SK-N-SH (cell line): ENCODE data around the gene EIF3B. TPM values are rescaled to one million over a fixed set of nuclear protein-coding genes. Genes with fewer than 3 reads are reported as not detected.

Experiments used
- CTCF ChIA-PET: fragments of 300-600, 350-600 bp; formaldehyde crosslinking; extraction: SDS; loops from one replicate; lab custom pipeline; 2021; lab: Yijun Ruan, JAX
- POLR2A ChIA-PET: fragments of 350-600 bp; sonication (Branson Sonifier 250); formaldehyde crosslinking; extraction: SDS; loops from one replicate; lab custom pipeline; 2020; ENCODE audit warnings: antibody characterized with exemption, inconsistent platforms; lab: Yijun Ruan, JAX
- DNase-seq: peaks from one replicate; pipeline ENCODE4 v3.0.0; 2012
- H2AFZ ChIP-seq: fragments of 200-600 bp; sonication (generic); 2 replicates; pipeline ENCODE4 v1.8.1; 2016; ENCODE audit warnings: antibody characterized with exemption, mild to moderate bottlenecking, low read depth
- H3F3A ChIP-seq: fragments of 200-600 bp; sonication (generic); replicated peaks from 2 replicates; pipeline ENCODE3; 2016; ENCODE audit warnings: antibody characterized with exemption, mild to moderate bottlenecking; ENCODE audit not compliant: insufficient read depth
- H3K27ac ChIP-seq, 2 experiments: fragments of 200-500 bp in 1 of 2; fragments of 200-600 bp in 1 of 2; sonication (Bioruptor generic) in 1 of 2; sonication (generic), shearing (Covaris generic) in 1 of 2; 2 replicates each; pipeline versions ENCODE4 v1.5.1 to v1.6.1; 2014 to 2016; ENCODE audit warnings: low read depth in 2 of 2, inconsistent platforms in 1 of 2, low read length in 1 of 2, mild to moderate bottlenecking in 1 of 2, mixed read lengths in 1 of 2
- H3K27me3 ChIP-seq: fragments of 200-600 bp; sonication (generic), shearing (Covaris generic); 2 replicates; pipeline ENCODE4 v1.6.1; 2016; ENCODE audit warnings: mixed run types; ENCODE audit not compliant: insufficient read depth
- H3K36me3 ChIP-seq, 2 experiments: fragments of 200-500 bp in 1 of 2; fragments of 200-600 bp in 1 of 2; sonication (Bioruptor generic) in 1 of 2; sonication (generic) in 1 of 2; replicated peaks in 1 of 2; 2 replicates each; pipeline versions ENCODE3 to v1.5.1; 2014 to 2016; ENCODE audit warnings: low read length in 1 of 2, mild to moderate bottlenecking in 1 of 2; ENCODE audit not compliant: insufficient read depth in 2 of 2, control insufficient read depth in 1 of 2
- H3K4me1 ChIP-seq, 2 experiments: fragments of 200-500 bp in 1 of 2; fragments of 200-600 bp in 1 of 2; sonication (Bioruptor generic) in 1 of 2; sonication (generic), shearing (Covaris generic) in 1 of 2; 2 replicates each; pipeline versions ENCODE4 v1.5.1 to v1.6.1; 2014 to 2016; ENCODE audit warnings: low read depth in 1 of 2, low read length in 1 of 2, mixed run types in 1 of 2; ENCODE audit not compliant: insufficient read depth in 2 of 2, control insufficient read depth in 1 of 2
- H3K4me2 ChIP-seq: fragments of 200-600 bp; sonication (generic), shearing (Covaris generic); 2 replicates; pipeline ENCODE4 v1.6.1; 2017; ENCODE audit warnings: mixed run types
- H3K4me3 ChIP-seq, 2 experiments: fragments of 200-500 bp in 1 of 2; fragments of 200-600 bp in 1 of 2; sonication (Bioruptor generic) in 1 of 2; sonication (generic), shearing (Covaris generic) in 1 of 2; 2 replicates each; pipeline versions ENCODE4 v1.5.1 to v1.8.1; 2014 to 2016; ENCODE audit warnings: low read depth in 2 of 2, inconsistent platforms in 1 of 2, low read length in 1 of 2, mild to moderate bottlenecking in 1 of 2, mixed read lengths in 1 of 2, moderate library complexity in 1 of 2
- H3K79me2 ChIP-seq: fragments of 200-600 bp; sonication (generic); 2 replicates; pipeline ENCODE4 v1.8.1; 2017; ENCODE audit warnings: mild to moderate bottlenecking; ENCODE audit not compliant: insufficient read depth
- H3K9ac ChIP-seq: fragments of 200-600 bp; sonication (generic); 2 replicates; pipeline ENCODE4 v1.6.1; 2017; ENCODE audit warnings: mixed run types
- H3K9me2 ChIP-seq: fragments of 200-600 bp; sonication (generic); 2 replicates; pipeline ENCODE4 v1.6.1; 2017; ENCODE audit warnings: mixed run types
- H3K9me3 ChIP-seq: fragments of 200-600 bp; sonication (generic); 2 replicates; pipeline ENCODE4 v1.6.1; 2017; ENCODE audit warnings: mixed run types, mild to moderate bottlenecking, moderate library complexity
- H4K20me1 ChIP-seq: fragments of 200-600 bp; sonication (generic); 2 replicates; pipeline ENCODE4 v1.6.1; 2017; ENCODE audit warnings: mild to moderate bottlenecking, mixed run types; ENCODE audit not compliant: insufficient read depth
- CHD2 ChIP-seq: fragments of 150-350 bp; IDR thresholded peaks from 2 replicates; pipeline ENCODE4 v1.6.1; 2018; ENCODE audit warnings: low read length; ENCODE audit not compliant: partially characterized antibody
- ELF1 ChIP-seq: IDR thresholded peaks from 2 replicates; pipeline ENCODE4 v1.4.0; 2012
- EZH2phosphoT487 ChIP-seq: fragments of 200-600 bp; sonication (generic); IDR thresholded peaks from 2 replicates; pipeline ENCODE4 v1.6.1; 2017; ENCODE audit warnings: low read depth, mixed run types, mild to moderate bottlenecking, antibody characterized with exemption, moderate library complexity, borderline replicate concordance
- FOXM1 ChIP-seq: IDR thresholded peaks from 2 replicates; pipeline ENCODE4 v1.4.0; 2012; ENCODE audit warnings: low read depth, mild to moderate bottlenecking
- MXI1 ChIP-seq: IDR thresholded peaks from 2 replicates; pipeline ENCODE4 v1.6.1; 2012; ENCODE audit warnings: mild to moderate bottlenecking, low read depth, low read length, improper control_type of control experiment
- NRF1 ChIP-seq: IDR thresholded peaks from 2 replicates; pipeline ENCODE4 v1.6.1; 2012; ENCODE audit warnings: low read depth, mild to moderate bottlenecking, low read length
- POLR2AphosphoS5 ChIP-seq: IDR thresholded peaks from 2 replicates; pipeline ENCODE4 v1.6.1; 2012; ENCODE audit warnings: low read depth, low read length
- RCOR1 ChIP-seq: fragments of 150-350 bp; IDR thresholded peaks from 2 replicates; pipeline ENCODE4 v1.6.1; 2017; ENCODE audit warnings: antibody characterized with exemption, low read length
- RFX5 ChIP-seq: IDR thresholded peaks from 2 replicates; pipeline ENCODE4 v1.6.1; 2012; ENCODE audit warnings: mild to moderate bottlenecking, improper control_type of control experiment, low read length
- SIN3A ChIP-seq: IDR thresholded peaks from 2 replicates; pipeline ENCODE4 v1.6.1; 2012; ENCODE audit warnings: low read depth, mild to moderate bottlenecking, low read length, moderate library complexity, borderline replicate concordance
- TCF12 ChIP-seq: IDR thresholded peaks from 2 replicates; pipeline ENCODE4 v1.4.0; 2012
- WGBS: methylation state at CpG from one replicate; pipeline ENCODE4 v1.1.6; 2017; ENCODE audit warnings: low lambda C conversion rate; 5-methylcytosine and 5-hydroxymethylcytosine counted together
- polyA plus RNA-seq, 3 experiments: library from polyadenylated mRNA; depleted of rRNA; stranded (reverse); fragments of >200 nt; gene quantifications; 2 replicates each; pipeline ENCODE4 v1.2.3, GENCODE V29; 2012
- TF ChIP-seq, protein P1 (sequence below): IDR thresholded peaks from 2 replicates; pipeline ENCODE4 v1.4.0; 2012; ENCODE audit warnings: low read depth, borderline replicate concordance
- TF ChIP-seq, protein P2 (sequence below): IDR thresholded peaks from 2 replicates; pipeline ENCODE4 v1.4.0; 2012; ENCODE audit warnings: low read depth
- TF ChIP-seq, protein P3 (sequence below): fragments of 150-350 bp; IDR thresholded peaks from 2 replicates; pipeline ENCODE4 v1.6.1; 2016; ENCODE audit warnings: mild to moderate bottlenecking, low read depth, low read length

The EIF3B gene
- polyA plus RNA-seq, 1 of the 3 experiments (the other 2 are of a cell fraction): 151 TPM

DNA sequence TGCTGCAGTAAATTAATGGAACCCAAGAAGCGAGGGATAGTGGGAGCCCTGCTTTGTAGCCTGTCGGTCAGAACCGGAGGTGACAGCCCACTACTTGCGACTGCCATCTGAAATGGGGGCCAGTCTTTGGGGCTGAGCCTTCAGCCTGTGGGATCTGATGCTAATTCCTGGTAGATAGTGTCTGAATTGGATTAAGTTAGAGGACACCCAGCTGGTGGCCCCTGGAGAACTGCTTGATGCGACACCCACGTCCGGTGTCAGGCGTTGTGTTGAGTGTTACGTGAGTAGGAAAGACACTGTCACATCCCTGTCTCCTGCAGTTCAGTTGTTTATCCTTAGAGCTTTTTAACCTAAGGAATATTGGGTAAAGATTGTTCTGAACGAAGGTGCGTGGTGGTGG lies 5.0 kb downstream of the EIF3B start:
- H3K9me2 ChIP-seq: no peaks in the 10 kb centered on the region
- TF ChIP-seq FOXM1 (no peak), POLR2AphosphoS5 (no peak), RFX5 (no peak)
- TF ChIP-seq, protein P1, sequence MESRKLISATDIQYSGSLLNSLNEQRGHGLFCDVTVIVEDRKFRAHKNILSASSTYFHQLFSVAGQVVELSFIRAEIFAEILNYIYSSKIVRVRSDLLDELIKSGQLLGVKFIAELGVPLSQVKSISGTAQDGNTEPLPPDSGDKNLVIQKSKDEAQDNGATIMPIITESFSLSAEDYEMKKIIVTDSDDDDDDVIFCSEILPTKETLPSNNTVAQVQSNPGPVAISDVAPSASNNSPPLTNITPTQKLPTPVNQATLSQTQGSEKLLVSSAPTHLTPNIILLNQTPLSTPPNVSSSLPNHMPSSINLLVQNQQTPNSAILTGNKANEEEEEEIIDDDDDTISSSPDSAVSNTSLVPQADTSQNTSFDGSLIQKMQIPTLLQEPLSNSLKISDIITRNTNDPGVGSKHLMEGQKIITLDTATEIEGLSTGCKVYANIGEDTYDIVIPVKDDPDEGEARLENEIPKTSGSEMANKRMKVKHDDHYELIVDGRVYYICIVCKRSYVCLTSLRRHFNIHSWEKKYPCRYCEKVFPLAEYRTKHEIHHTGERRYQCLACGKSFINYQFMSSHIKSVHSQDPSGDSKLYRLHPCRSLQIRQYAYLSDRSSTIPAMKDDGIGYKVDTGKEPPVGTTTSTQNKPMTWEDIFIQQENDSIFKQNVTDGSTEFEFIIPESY: no peak
- no peaks in the 10 kb centered on the region for H3K27me3 ChIP-seq
- CTCF ChIA-PET: interaction anchor here (0.6 to 4.2 kb wide), 6 partner anchors 10 to 112 kb away, joined by 3 to 14 read pairs (median 3); no protein-coding TSS in a partner anchor
- peaks cover 15% of the 10 kb centered on the region for H3F3A ChIP-seq
- H3K9ac ChIP-seq: no peak overlapping the region
- H3K36me3 ChIP-seq: peaks cover 62 to 67% of the 10 kb centered on the region in 2 experiments
- H3K4me2 ChIP-seq: no peak overlapping the region
- no peaks in the 10 kb centered on the region for H3K9me3 ChIP-seq
- WGBS: 95% methylated on average over 11 of the region's 11 CpGs
- no peak for DNase-seq
- H3K4me3 ChIP-seq: no peak overlapping the region
- H3K79me2 ChIP-seq: peaks cover 92% of the 10 kb centered on the region
- peaks cover 83% of the 10 kb centered on the region for H4K20me1 ChIP-seq
- H3K27ac ChIP-seq: no peak overlapping the region
- peaks cover 0 to 13% of the 10 kb centered on the region in 2 experiments for H3K4me1 ChIP-seq
- H2AFZ ChIP-seq: no peak overlapping the region
- POLR2A ChIA-PET: no interaction called here

DNA sequence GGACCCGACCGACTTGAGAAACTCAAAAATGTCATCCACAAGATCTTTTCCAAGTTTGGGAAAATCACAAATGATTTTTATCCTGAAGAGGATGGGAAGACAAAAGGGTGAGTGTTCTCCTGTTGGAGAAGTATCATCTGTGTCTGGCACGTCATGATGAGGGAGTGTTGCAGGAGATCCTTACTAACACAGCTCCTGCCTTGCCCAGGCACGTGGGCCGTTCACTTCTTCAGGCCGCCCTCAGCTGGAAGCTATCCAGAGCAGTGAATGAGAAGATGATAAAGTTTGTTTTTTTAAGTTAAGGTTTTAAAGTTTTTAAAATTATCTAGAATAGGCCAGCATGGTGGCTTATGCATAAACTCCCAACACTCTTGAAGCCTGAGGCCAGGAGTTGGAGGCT lies 6.2 kb downstream of the EIF3B start:
- DNase-seq: no peak
- ChIA-PET CTCF (interaction anchor here (0.6 to 4.2 kb wide), 3 partner anchors 8 to 25 kb away, joined by 4 to 14 read pairs (median 6); no protein-coding TSS in a partner anchor), POLR2A (no interaction called here)
- 84% methylated on average over 6 of the region's 6 CpGs for WGBS
- no peaks in the 10 kb centered on the region for H3K9me3 ChIP-seq
- no peak overlapping the region for H3K4me3 ChIP-seq
- peaks cover 0 to 10% of the 10 kb centered on the region in 2 experiments for H3K4me1 ChIP-seq
- H3K79me2 ChIP-seq: peaks cover 86% of the 10 kb centered on the region
- peaks cover 68 to 73% of the 10 kb centered on the region in 2 experiments for H3K36me3 ChIP-seq
- peaks cover 15% of the 10 kb centered on the region for H3F3A ChIP-seq
- no peak overlapping the region for H3K4me2 ChIP-seq
- H3K27me3 ChIP-seq: no peaks in the 10 kb centered on the region
- no peak overlapping the region for H2AFZ ChIP-seq
- H4K20me1 ChIP-seq: peaks cover 83% of the 10 kb centered on the region
- no peak for TF ChIP-seq ELF1
- TF ChIP-seq FOXM1: no peak
- TF ChIP-seq TCF12: no peak
- no peak for TF ChIP-seq NRF1
- TF ChIP-seq RCOR1: no peak
- TF ChIP-seq SIN3A: no peak
- TF ChIP-seq, protein P2, sequence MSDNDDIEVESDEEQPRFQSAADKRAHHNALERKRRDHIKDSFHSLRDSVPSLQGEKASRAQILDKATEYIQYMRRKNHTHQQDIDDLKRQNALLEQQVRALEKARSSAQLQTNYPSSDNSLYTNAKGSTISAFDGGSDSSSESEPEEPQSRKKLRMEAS: no peak
- TF ChIP-seq, protein P1: no peak
- TF ChIP-seq MXI1: no peak
- TF ChIP-seq EZH2phosphoT487: no peak
- TF ChIP-seq, protein P3, sequence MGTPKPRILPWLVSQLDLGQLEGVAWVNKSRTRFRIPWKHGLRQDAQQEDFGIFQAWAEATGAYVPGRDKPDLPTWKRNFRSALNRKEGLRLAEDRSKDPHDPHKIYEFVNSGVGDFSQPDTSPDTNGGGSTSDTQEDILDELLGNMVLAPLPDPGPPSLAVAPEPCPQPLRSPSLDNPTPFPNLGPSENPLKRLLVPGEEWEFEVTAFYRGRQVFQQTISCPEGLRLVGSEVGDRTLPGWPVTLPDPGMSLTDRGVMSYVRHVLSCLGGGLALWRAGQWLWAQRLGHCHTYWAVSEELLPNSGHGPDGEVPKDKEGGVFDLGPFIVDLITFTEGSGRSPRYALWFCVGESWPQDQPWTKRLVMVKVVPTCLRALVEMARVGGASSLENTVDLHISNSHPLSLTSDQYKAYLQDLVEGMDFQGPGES: no peak
- TF ChIP-seq CHD2: no peak
- no peak overlapping the region for H3K27ac ChIP-seq
- no peaks in the 10 kb centered on the region for H3K9me2 ChIP-seq
- H3K9ac ChIP-seq: no peak overlapping the region
